Endothelial cell of hepatic sinusoid (primary cell): ENCODE data around the gene CECR2.

Source experiments
- in situ Hi-C: cut with HindIII; loops from 2 replicates; pipeline ENCODE4 v1.10.0; 2017; ENCODE audit warnings: low sequenced_read_pairs

Gene CECR2

DNA sequence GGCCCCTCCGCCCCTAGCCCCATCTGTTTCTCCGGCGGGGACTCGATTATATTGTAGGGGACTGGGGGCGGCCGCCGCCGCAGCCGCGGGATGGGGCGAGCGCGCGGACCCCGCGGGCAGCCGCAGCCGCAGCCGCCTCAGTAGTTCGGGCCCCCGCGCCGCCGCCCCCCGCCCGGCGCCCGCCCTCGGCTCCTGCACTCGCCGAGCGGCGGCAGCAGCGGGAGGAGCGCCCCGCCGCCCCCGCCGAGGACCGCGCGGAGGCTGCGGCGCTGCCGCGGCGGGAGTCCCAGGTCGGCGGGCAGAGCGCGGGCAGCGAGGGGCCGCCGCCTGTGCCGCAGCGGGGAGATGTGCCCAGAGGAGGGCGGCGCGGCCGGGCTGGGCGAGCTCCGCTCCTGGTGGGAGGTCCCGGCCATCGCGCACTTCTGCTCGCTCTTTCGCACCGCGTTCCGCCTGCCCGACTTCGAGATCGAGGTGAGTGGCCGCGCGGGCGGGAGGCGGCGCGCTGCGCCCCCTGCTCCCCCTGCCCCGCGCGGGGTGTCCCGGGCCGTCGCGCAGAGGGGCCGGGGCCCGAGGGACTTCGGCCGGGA lies at the start of gene CECR2:
Gene CECR2 (plus strand): TSS at position 22 of the 587 bp plus-strand sequence. CDS start 324 bp downstream, at position 346.
- in situ Hi-C loops = no loop called here

GRCh38 chr22:17319546-17319945 lies 49.7 kb upstream of the CECR2 start:
- in situ Hi-C loops = no loop called here

DNA sequence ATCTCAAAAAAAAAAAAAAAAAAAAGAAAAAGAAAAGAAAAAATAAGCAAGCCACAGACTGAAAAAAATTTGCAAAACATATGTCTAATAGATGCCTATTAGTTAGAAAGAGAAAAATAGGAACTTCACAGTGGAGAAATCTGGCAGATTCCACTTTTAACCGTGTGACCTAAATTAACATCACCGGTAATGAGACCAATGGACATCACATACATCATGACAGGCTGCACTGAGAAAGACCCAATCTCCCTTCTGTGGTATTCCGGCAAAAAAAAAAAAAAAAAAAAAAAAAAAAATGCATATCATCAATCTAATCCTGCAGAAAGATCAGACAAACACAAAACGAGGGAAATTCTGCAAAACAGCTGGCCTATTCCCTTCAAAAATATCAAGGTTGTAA lies 46.7 kb upstream of the CECR2 start:
- in situ Hi-C loops = no loop called here

DNA sequence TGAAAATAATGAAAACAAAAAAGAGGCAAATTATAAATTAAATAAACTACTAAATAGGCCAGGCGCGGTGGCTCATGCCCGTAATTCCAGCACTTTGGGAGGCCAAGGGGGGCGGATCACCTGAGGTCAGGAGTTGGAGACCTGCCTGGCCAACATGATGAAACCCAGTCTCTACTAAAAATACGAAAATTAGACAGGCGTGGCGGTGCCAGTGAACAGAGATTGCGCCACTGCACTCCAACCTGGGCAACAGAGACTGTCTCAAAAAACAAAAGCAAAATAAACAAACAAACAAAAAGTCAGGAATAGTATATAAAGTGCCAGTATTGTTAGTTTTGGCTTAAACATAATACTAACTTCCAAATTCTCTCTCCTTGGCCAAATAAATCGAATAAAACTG lies 37.6 kb upstream of the CECR2 start:
- in situ Hi-C loops = no loop called here

GRCh38 chr22:17332109-17332800 lies 37.0 kb upstream of the CECR2 start:
- in situ Hi-C loops = no loop called here

GRCh38 chr22:17334059-17334458 lies 35.2 kb upstream of the CECR2 start:
- in situ Hi-C loops = no loop called here

DNA sequence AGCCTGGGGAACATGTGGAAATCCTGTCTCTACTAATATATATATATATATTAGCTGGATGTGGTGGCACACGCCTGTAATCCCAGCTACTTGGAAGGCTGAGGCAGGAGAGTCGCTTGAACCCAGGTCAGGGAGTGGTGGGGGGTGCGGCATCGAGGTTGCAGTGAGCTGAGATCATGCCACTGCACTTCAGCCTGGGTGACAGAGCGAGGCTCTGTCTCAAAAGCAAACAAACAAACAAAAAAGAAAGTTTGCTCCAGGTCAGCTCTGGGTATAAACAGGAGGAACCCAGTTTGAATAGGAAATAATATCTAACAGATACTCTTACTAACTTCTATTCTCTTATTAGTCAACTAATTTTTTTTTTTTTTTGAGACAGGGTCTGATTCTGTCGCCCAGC lies 34.3 kb upstream of the CECR2 start:
- in situ Hi-C loops = no loop called here

- in situ Hi-C loops = no loop called here
Observed at GRCh38 chr22:17336061-17336460, 33.2 kb upstream of the CECR2 start.

DNA sequence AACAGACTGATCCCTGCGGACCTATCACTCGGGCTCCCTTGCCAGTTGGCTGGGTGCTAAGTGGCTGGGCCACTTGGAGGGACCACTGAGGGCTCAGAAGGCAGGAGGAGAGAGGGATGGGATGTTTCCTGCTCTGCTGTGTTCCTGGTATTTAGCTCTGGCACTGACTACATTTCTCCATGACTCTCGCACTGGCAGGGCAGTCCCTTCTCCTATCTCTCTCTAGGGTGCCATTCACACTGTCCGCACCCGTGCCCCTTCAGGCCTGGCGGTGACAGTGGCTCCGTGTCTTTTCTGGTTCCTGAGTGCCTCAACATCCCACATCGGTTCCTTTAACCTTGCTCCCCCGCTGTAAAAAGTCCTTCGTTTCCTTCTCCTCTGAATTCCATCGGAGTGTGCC lies 31.6 kb upstream of the CECR2 start:
- in situ Hi-C loops = no loop called here

- in situ Hi-C loops = no loop called here
Observed at GRCh38 chr22:17339095-17339693, 30.1 kb upstream of the CECR2 start.

DNA sequence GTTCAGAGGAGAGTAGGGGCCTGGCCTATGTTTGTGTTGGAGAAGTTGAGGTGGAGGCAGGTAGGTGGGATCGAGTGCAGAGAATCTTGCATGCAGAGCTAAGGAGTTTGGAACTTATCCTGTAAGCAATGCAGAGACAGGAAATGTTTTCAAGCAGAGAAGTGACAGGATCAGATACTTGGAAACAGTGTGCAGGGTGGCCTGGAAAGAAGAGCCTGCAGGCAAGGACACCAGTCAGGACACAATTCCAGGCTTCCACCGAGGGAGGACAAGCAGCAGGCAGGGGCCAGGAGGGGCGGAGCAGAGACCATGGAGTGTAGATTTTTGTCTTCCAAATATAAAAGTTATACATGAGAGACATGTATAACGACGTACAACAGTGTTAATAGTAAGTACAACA lies 26.9 kb upstream of the CECR2 start:
- in situ Hi-C loops = no loop called here

DNA sequence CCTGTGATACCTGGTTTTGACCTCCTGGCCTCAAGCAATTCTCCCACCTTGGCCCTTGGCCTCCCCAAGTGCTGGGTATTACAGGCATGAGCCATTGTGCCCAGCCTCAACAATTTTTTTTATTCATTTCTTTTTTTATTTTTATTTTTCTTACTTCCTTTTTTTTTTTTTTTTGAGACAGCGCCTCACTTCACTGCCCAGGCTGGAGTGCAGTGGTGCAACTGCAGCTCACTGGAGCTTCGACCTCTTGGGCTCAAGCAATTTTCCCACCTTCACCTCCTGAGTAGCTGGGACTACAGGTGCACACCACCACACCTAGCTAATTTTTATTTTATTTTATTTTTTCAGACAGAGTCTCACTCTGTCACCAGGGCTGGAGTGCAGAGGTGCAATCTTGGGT lies 25.5 kb upstream of the CECR2 start:
- in situ Hi-C loops = no loop called here

DNA sequence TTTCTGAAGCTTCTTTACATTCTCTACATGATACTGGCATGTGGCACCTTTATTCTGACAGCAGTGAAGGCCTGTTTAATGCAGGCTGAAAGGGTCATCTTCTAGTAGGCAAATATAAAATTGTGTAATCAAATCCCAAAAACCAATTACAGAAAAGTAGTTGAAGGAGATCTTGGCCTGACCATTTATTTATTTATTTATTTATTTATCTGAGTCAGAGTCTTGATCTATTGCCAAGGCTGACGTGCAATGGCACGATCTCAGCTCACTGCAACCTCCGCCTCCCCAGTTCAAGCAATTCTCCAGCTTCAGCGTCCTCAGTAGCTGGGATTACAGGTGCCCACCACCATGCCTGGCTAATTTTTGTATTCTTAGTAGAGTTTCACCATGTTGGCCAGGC lies 22.7 kb upstream of the CECR2 start:
- in situ Hi-C loops = no loop called here

GRCh38 chr22:17347724-17348123 lies 21.5 kb upstream of the CECR2 start:
- in situ Hi-C loops = no loop called here

DNA sequence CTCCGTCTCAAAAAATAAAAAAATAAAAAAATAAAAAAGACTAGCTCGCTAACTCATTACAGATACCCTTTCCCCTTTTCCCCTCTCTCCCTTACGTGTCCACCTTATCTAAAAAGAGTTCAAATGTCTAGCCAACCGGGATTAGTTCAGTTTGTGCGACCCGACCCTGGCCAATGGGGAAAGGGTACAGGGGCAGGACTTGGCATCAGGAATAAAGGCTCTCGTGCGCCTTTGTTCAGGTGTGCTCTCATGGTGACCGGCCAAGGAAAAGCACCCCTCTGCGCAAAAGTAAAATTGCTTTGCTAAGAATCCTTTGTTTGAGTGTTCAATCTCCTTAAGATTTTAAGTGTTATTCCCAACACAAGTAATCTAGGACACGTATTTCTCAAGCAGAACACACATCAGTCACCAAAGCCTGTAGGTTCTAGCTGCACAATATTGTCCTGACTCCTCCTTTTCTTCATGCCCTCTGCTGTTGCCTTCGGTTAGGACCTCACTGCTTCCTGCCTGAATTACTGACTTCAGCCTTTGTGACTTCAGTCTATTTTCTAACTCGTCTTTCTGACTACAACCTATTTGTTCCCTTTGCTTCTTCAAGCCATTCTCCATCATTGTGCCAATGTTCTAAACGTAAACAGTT lies 20.7 kb upstream of the CECR2 start:
- in situ Hi-C loops = no loop called here

DNA sequence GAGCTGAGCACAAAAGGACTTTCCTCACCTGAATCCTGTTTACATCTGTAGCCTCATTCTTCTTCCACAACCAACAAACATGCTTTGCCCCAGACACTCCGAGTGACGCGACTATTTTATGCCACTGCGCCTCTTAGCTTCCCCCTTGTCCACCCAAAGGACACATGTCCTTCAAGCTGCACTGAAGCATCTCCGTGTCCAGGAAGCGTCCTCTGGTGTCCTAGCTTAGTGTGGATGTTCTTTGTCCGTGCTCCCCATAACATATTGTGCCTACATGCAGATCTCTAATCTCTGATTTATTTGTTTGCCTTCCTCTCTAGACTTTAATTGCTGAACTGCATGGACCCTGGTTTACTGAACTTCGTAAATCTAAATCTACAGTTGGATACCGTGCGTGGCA lies 20.1 kb upstream of the CECR2 start:
- in situ Hi-C loops = no loop called here

- in situ Hi-C loops = no loop called here
Observed at GRCh38 chr22:17350292-17350691, 19.0 kb upstream of the CECR2 start.

DNA sequence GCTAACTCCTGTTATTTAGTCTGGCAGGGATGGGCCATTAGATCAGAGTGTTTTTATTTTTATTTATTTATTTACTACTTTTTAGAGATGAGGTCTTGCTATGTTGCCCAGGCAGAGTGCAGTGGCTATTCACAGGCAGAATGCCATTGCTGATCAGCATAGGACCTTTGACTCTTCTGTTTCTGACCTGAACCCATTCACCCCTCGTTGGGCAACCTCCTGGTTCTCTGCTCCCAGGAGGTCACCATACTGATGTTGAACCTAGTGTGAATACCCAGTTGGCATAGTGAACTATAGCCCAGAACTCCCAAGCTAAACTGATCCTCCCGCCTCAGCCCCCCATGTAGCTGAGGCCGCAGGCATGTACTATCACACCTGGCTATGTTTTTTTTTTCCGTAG lies 16.5 kb upstream of the CECR2 start:
- in situ Hi-C loops = no loop called here

DNA sequence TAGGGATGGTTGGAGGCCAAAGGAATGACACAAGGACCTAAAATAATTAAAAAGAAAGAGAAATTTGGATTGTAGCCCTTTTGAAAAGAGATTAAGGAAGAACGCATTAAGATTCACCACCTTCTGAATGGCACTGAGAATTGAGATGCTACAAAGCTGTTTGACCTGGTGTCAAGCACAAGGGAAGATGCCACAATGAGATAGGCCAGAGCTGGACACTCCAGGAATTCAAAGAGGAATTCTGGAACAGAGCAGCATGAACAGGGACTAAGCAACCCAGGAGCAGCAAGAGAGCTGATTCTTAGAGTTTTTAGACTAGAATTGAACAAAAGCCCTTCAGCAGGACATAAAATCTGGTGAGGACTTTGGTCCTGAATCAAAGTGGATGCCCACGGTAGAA lies 11.6 kb upstream of the CECR2 start:
- in situ Hi-C loops = no loop called here

GRCh38 chr22:17358415-17358814 lies 10.8 kb upstream of the CECR2 start:
- in situ Hi-C loops = no loop called here

DNA sequence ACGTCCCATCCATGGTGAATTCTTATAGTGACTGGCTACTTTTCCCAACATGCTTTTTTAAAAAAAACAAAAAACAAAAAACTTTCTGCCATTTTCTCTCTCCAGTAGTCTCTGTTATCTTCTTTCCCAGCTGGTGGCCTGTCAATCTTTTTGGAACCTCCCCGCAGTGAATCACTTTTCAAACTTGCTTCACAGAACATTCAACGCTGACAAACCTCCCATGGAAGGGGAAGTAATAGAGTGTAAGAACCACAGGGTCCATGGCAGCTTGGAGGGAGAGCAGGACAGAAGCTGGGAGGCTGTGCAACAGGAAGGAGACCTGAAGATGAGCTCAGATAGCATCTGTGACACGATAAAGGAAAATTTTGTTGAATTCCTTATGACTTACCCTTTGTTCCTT lies 9.8 kb upstream of the CECR2 start:
- in situ Hi-C loops = no loop called here

DNA sequence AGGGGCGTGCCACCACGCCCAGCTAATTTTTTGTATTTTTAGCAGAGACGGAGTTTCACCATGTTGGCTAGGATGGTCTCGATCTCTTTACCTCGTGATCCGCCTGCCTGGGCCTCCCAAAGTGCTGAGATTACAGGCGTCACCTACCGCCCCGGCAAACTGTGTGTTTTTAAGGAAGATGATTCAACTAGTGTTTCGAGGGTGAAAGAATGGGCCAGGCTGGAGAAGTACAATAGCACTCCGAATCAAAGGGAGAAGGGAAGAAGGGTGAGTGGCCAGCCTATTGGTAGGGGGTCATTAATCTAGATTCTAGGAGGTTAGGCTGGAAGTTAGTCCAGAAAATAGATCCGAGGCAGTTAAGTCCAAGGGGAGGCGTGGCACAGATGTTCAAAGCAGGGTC lies 2.9 kb upstream of the CECR2 start:
- in situ Hi-C loops = no loop called here
